Measurements from ENCODE around the gene KY. TPM values are rescaled to one million over a fixed set of nuclear protein-coding genes. Genes with fewer than 3 reads are reported as not detected.

Gene KY
- total RNA-seq, 1 donor from 2014 or later: 0.24 TPM

DNA sequence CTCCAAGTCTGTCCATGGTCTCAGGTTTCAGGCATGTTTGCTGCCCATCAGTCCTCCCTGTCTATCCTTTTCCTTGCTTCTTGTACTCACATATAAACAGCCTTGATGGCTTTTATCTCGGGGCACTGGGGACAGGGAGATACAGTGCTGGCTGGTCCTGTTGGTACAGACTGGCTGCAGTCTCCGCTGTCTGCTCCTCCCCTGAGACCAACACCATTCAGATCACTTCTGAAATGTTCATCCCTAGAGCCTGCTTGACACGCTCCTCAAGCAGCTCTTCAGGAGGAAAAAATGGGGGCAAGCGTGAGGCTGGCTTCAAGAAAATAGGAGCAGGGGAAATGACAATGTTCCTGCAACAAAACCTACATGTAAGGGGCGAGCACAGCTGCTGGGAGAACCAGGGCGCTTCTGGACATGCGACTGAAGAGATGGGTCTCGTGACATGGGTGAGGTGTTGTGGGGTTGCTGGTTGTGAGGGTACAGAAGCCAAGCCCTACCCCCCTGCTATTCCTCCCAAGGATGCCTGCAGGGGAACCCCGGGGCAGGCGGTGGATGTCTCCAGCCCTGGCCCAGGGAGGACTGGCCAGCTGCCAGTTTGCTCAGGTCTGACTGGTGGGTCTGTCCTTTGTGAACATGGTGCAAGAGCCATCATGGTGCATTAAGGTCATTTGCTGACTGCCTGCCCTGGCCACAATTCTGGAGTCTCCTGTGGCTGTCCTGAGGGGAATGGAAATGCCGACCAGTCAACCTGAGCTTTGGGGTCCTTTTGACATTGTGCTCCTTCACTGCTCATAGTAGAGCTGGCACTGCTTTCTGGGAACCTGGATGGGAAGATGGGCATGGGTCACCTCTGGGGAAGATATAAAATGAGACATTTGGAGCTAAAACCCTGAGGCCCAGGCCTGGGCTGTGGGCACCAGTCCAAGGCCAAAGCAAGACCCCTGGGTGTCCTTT is 40.1 kb downstream of the KY start:
- Histone ChIP-seq H3K27ac (no peak overlapping the region), H3K36me3 (no peaks in the 10 kb centered on the region), H3K4me3 (no peak overlapping the region), H3K27me3 (ENCODE audit: low read depth) (no peaks in the 10 kb centered on the region), H3K4me1 (no peaks in the 10 kb centered on the region), H3K9me3 (no peaks in the 10 kb centered on the region)
- DNase-seq (no peak), ATAC-seq (no peak)
- intact Hi-C loops (cut with DNase I): no loop called here
- TF ChIP-seq, protein P1, sequence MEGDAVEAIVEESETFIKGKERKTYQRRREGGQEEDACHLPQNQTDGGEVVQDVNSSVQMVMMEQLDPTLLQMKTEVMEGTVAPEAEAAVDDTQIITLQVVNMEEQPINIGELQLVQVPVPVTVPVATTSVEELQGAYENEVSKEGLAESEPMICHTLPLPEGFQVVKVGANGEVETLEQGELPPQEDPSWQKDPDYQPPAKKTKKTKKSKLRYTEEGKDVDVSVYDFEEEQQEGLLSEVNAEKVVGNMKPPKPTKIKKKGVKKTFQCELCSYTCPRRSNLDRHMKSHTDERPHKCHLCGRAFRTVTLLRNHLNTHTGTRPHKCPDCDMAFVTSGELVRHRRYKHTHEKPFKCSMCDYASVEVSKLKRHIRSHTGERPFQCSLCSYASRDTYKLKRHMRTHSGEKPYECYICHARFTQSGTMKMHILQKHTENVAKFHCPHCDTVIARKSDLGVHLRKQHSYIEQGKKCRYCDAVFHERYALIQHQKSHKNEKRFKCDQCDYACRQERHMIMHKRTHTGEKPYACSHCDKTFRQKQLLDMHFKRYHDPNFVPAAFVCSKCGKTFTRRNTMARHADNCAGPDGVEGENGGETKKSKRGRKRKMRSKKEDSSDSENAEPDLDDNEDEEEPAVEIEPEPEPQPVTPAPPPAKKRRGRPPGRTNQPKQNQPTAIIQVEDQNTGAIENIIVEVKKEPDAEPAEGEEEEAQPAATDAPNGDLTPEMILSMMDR (IDR thresholded peaks at IDR 0.05): no peak

DNA sequence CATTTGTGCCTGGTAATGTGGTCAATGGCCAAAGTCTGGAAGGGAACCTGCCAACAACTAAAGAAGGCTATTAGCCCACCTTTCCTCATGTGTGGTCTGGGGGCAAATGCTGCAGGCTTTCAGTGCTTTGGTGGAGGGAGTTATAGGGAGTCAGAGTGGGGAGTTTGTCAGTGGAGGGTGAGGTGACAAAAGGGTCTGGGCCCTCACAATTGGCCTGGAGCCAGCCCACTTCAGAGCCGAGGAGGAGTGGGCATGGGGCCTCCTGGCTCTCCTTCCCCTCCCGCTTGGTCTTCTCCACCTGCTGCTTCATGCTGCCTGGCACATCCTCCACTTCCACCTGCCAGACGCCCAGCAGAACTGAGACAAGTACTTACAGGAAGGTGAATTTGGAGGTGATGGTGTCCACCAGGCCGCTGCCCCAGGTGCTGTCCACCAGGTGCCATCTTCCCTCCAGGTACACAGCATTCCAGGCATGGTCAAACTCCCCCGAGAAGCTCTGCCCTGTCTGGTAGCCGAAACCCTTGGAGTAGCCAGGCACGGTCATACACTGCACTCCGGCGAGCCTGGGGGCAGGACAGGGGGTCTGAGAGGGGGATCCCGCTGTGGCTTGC is 40.9 kb downstream of the KY start:
- H3K4me1 ChIP-seq: no peaks in the 10 kb centered on the region
- intact Hi-C loops (cut with DNase I): no loop called here
- no peaks in the 10 kb centered on the region for H3K27me3 ChIP-seq (ENCODE audit: low read depth)
- H3K4me3 ChIP-seq: no peak overlapping the region
- DNase-seq (no peak), ATAC-seq (no peak)
- no peak overlapping the region for H3K27ac ChIP-seq
- TF ChIP-seq, protein P1 (IDR thresholded peaks at IDR 0.05): no peak
- no peaks in the 10 kb centered on the region for H3K36me3 ChIP-seq
- H3K9me3 ChIP-seq: no peaks in the 10 kb centered on the region

GRCh38 chr3:134608771-134609435 is 41.9 kb downstream of the KY start:
- DNase-seq (no peak), ATAC-seq (no peak)
- Histone ChIP-seq H3K4me1 (no peaks in the 10 kb centered on the region), H3K4me3 (no peak overlapping the region), H3K36me3 (no peaks in the 10 kb centered on the region), H3K27ac (no peak overlapping the region), H3K27me3 (ENCODE audit: low read depth) (no peaks in the 10 kb centered on the region), H3K9me3 (no peaks in the 10 kb centered on the region)
- intact Hi-C loops (cut with DNase I): no loop called here
- TF ChIP-seq, protein P1 (IDR thresholded peaks at IDR 0.05): no peak

GRCh38 chr3:134608023-134608770 is 42.6 kb downstream of the KY start:
- Histone ChIP-seq H3K4me1 (no peaks in the 10 kb centered on the region), H3K36me3 (no peaks in the 10 kb centered on the region), H3K27me3 (ENCODE audit: low read depth) (no peaks in the 10 kb centered on the region), H3K27ac (no peak overlapping the region), H3K9me3 (no peaks in the 10 kb centered on the region), H3K4me3 (no peak overlapping the region)
- DNase-seq (no peak), ATAC-seq (no peak)
- TF ChIP-seq, protein P1 (IDR thresholded peaks at IDR 0.05): no peak
- intact Hi-C loops (cut with DNase I): no loop called here

All from lower lobe of right lung (tissue), 2 donors.